GM12878 (cell line): ENCODE data around the gene TBATA. TPM values are rescaled to one million over a fixed set of nuclear protein-coding genes. Genes with fewer than 3 reads are reported as not detected.

Experiments
- ATAC-seq: fragments of 200-7000 bp; cut with Tn5 transposase; 3 replicates; pipeline ENCODE4 v1.9.1; 2020; ENCODE audit warnings: mild to moderate bottlenecking, moderate library complexity
- BruUV-seq: library from RNA; stranded (reverse); fragments of 400-500 nt; replicated peaks from 2 replicates; lab custom pipeline; 2021; lab: Mats Ljungman, UMichigan
- CTCF ChIA-PET: fragments of 300-600 bp; sonication (Branson Sonifier 250); formaldehyde crosslinking; extraction: SDS; loops from one replicate; lab custom pipeline; 2021; ENCODE audit warnings: inconsistent platforms; lab: Yijun Ruan, JAX
- POLR2A ChIA-PET: fragments of 350-600 bp; formaldehyde crosslinking; extraction: SDS; loops from one replicate; lab custom pipeline; 2021; ENCODE audit warnings: inconsistent platforms; lab: Charles Lee
- RAD21 ChIA-PET: fragments of 300-600 bp; sonication (Branson Sonifier 250); formaldehyde crosslinking; loops from one replicate; lab custom pipeline; 2023; ENCODE audit warnings: antibody characterized with exemption; ENCODE audit not compliant: unreplicated experiment; lab: Charles Lee
- SMC1A ChIA-PET: fragments of 300-600 bp; sonication (Branson Sonifier 250); formaldehyde crosslinking; loops from one replicate; lab custom pipeline; 2023; ENCODE audit not compliant: unreplicated experiment, uncharacterized antibody; lab: Charles Lee
- DNase-seq: peaks from one replicate; pipeline ENCODE4 v3.0.0-alpha.2; 2011; ENCODE audit warnings: low read depth, low spot score
- FAIRE-seq: peaks from 3 replicates; lab custom pipeline; 2011; peaks lifted over from hg19 to GRCh38; lab: Jason Lieb, UNC
- H2AFZ ChIP-seq: 2 replicates; pipeline ENCODE4 v1.6.0; 2011; ENCODE audit warnings: low read depth, low read length, control low read depth; ENCODE audit not compliant: control insufficient read depth
- H3K27ac ChIP-seq: 2 replicates; pipeline ENCODE4 v1.5.1; 2011; ENCODE audit warnings: control low read depth; ENCODE audit not compliant: control insufficient read depth, insufficient read depth
- H3K27me3 ChIP-seq, 2 experiments: replicated peaks in 1 of 2; 2 replicates each; pipeline versions ENCODE4 v1.6.0 to v1.6.1; 2011; ENCODE audit warnings: low read length in 1 of 2; ENCODE audit not compliant: control insufficient read depth in 2 of 2, insufficient read depth in 2 of 2
- H3K36me3 ChIP-seq, 2 experiments: 2 replicates each; pipeline ENCODE4 v1.5.1; 2011; ENCODE audit warnings: low read length in 1 of 2; ENCODE audit not compliant: control insufficient read depth in 2 of 2, insufficient read depth in 2 of 2
- H3K4me1 ChIP-seq: 2 replicates; pipeline ENCODE4 v1.6.1; 2011; ENCODE audit warnings: mild to moderate bottlenecking, low read length, moderate library complexity, mixed read lengths; ENCODE audit not compliant: control insufficient read depth, insufficient read depth
- H3K4me2 ChIP-seq: 2 replicates; pipeline ENCODE4 v1.6.0; 2011; ENCODE audit warnings: control low read depth; ENCODE audit not compliant: control insufficient read depth, insufficient read depth
- H3K4me3 ChIP-seq: fragments of 200-600 bp; sonication (generic); 2 replicates; pipeline ENCODE4 v1.5.1; 2016
- H3K79me2 ChIP-seq: 2 replicates; pipeline ENCODE4 v1.6.0; 2011; ENCODE audit warnings: low read length; ENCODE audit not compliant: control insufficient read depth, insufficient read depth
- H3K9ac ChIP-seq: 2 replicates; pipeline ENCODE4 v1.8.0; 2011; ENCODE audit warnings: low read length, control low read depth, mixed read lengths; ENCODE audit not compliant: control insufficient read depth, insufficient read depth
- H3K9me3 ChIP-seq: replicated peaks from 3 replicates; pipeline ENCODE4 v1.5.1; 2011; ENCODE audit warnings: mild to moderate bottlenecking, low read length; ENCODE audit not compliant: control insufficient read depth, insufficient read depth
- H4K20me1 ChIP-seq: 2 replicates; pipeline ENCODE4 v1.6.0; 2011; ENCODE audit not compliant: control insufficient read depth, insufficient read depth
- BHLHE40 ChIP-seq, 2 experiments: fragments of 450-650 bp in 1 of 2; IDR thresholded peaks; 2 replicates each; pipeline ENCODE4 v1.6.1; 2011 to 2017; ENCODE audit warnings: low read depth in 2 of 2, borderline replicate concordance in 1 of 2, improper control_type of control experiment in 1 of 2, low read length in 1 of 2, mild to moderate bottlenecking in 1 of 2
- CHD4 ChIP-seq: fragments of 200-600 bp; sonication (generic); IDR thresholded peaks from 2 replicates; pipeline ENCODE4 v1.6.1; 2016; ENCODE audit warnings: mild to moderate bottlenecking
- GATAD2B ChIP-seq: fragments of 450-650 bp; conservative IDR thresholded peaks from 2 replicates; pipeline ENCODE4 v1.6.1; 2017; ENCODE audit warnings: low read depth, mild to moderate bottlenecking, moderate library complexity
- MAX ChIP-seq: IDR thresholded peaks from 2 replicates; pipeline ENCODE4 v1.6.1; 2012; ENCODE audit warnings: low read depth, low read length, improper control_type of control experiment
- NFIC ChIP-seq: IDR thresholded peaks from 2 replicates; pipeline ENCODE4 v1.6.1; 2012; ENCODE audit warnings: low read depth, mild to moderate bottlenecking, inconsistent platforms, low read length, moderate library complexity
- NFYA ChIP-seq: IDR thresholded peaks from 2 replicates; pipeline ENCODE4 v1.6.1; 2011; ENCODE audit warnings: low read depth, mild to moderate bottlenecking, low read length, improper control_type of control experiment, borderline replicate concordance
- WGBS: methylation state at CpG from one replicate; pipeline ENCODE4 v1.1.6; 2016; ENCODE audit warnings: low lambda C conversion rate; ENCODE audit not compliant: insufficient replicate concordance, insufficient coverage; ENCODE audit errors: missing lambda C conversion rate; 5-methylcytosine and 5-hydroxymethylcytosine counted together
- in situ Hi-C: fragments of 300-500 bp; cut with MboI; formaldehyde crosslinking; loops from 9 replicates; pipeline ENCODE4 v1.14.3; 2018; ENCODE audit warnings: mixed read lengths
- intact Hi-C: fragments of 100-400 bp; cut with micrococcal nuclease; formaldehyde crosslinking; loops from one replicate; pipeline ENCODE4 v1.14.2; 2022; ENCODE audit not compliant: unreplicated experiment
- polyA plus RNA-seq, 11 experiments: library from polyadenylated mRNA; depleted of rRNA in 4 of 11; unstranded in 6 of 11; stranded (reverse) in 5 of 11; fragments of >200 nt; fragmentation: Nextera tagmentation in 4 of 11; fragmentation: Illumina TruSeq in 1 of 11; extraction: Ambion mirVana in 4 of 11; extraction: Trizol in 1 of 11; gene quantifications; 1 replicate in 1 of 11; 2 replicates in 10 of 11; pipeline versions ENCODE4 v1.2.1 to v1.2.3, GENCODE V29; 2011 to 2016; ENCODE audit warnings: inconsistent platforms in 2 of 11, missing spikeins in 2 of 11, low read depth in 1 of 11
- total RNA-seq, 4 experiments: library from RNA; depleted of rRNA in 3 of 4; stranded (reverse); fragments of >200 nt in 3 of 4; fragmentation: Illumina TruSeq in 1 of 4; extraction: Trizol in 1 of 4; gene quantifications; 2 replicates each; pipeline versions ENCODE4 v1.2.1 to v1.2.3, GENCODE V29; 2013 to 2021
- TF ChIP-seq, protein P1 (sequence below): IDR thresholded peaks from 2 replicates; pipeline ENCODE4 v1.6.1; 2011; ENCODE audit warnings: borderline replicate concordance, low read depth, mild to moderate bottlenecking, moderate library complexity, low read length; ENCODE audit not compliant: insufficient read depth, poor library complexity, severe bottlenecking
- TF ChIP-seq, protein P2 (sequence below): fragments of 450-650 bp; formaldehyde crosslinking; IDR thresholded peaks from 2 replicates; pipeline ENCODE4 v1.5.0; 2022; ENCODE audit warnings: mild to moderate bottlenecking, missing genetic modification characterization

TBATA gene
- total and polyA plus RNA-seq, 10 of the 15 experiments (the other 5 are each of a cell fraction or from before 2014, with no cell fraction given): not detected

GRCh38 chr10:70784016-70784415, 1.2 kb downstream of the TBATA start:
- no peaks in the 10 kb centered on the region for H3K4me1 ChIP-seq
- no peaks in the 10 kb centered on the region for H3K36me3 ChIP-seq
- FAIRE-seq (no peak), DNase-seq (no peak), ATAC-seq (no peak)
- H3K27ac ChIP-seq: no peak overlapping the region
- no peaks in the 10 kb centered on the region for H4K20me1 ChIP-seq
- ChIA-PET CTCF (no interaction called here), RAD21 (no interaction called here), POLR2A (no interaction called here), SMC1A (no interaction called here)
- no peak overlapping the region for H3K4me2 ChIP-seq
- in situ Hi-C loops: no loop called here
- no peaks in the 10 kb centered on the region for H3K79me2 ChIP-seq
- TF ChIP-seq GATAD2B: no peak
- no peak overlapping the region for H3K4me3 ChIP-seq
- no peaks in the 10 kb centered on the region for H3K9me3 ChIP-seq
- H2AFZ ChIP-seq: no peak overlapping the region
- intact Hi-C loops: no loop called here
- H3K9ac ChIP-seq: no peak overlapping the region
- H3K27me3 ChIP-seq: no peaks in the 10 kb centered on the region; a peak in 2 of 4 replicates
- BruUV-seq: no TSS peak
- 39% methylated on average over 5 of the region's 5 CpGs for WGBS

DNA sequence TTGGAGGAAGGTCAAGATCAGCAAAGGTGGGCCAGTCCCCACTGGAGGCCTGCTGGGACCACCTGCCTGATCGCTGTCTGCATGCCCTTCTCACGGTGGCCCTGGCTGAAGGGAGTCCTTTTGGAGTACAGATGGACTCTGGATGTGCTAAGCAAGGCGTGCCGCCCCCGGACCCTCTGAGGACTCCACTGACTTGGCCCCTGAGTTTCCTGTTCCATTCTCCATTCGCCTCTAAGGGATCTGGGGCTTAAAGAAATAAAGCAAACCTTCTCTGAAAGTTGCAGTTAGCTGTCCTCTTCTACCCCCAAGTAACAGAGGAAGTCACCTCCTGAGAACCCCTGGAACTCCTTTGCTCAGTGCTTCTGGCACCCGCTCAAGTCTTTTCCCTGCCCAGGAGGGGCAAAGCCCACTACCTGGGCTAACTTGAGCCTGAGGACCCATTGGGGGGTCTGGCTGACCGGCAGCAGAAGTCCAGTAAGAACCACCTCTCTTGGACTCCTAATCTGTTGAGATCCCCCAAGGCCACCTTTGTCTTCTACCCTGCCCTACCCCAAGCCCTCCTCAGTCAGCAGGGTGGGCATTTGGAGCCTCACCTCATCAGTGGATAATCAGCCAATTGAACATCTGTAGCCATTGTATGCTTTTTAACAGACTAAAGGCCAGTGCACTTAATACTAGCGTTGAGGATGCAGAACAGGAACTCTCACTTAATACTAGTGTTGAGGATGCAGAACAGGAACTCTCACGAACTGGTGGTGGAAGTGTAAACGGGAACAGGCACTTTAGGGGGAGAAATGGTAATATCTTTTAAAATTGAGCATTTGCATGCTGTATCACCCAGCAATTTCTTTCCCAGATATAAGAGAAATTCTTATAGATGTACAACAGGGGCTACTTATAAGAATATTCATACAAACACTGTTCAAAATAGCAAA, 2.2 kb downstream of the TBATA start:
- in situ Hi-C loops (no loop called here), intact Hi-C loops (no loop called here)
- BruUV-seq: no TSS peak
- Histone ChIP-seq H3K4me1 (no peaks in the 10 kb centered on the region), H3K27me3 (no peaks in the 10 kb centered on the region; a peak in 2 of 4 replicates), H3K79me2 (no peaks in the 10 kb centered on the region), H2AFZ (no peak overlapping the region), H4K20me1 (no peaks in the 10 kb centered on the region), H3K9me3 (no peaks in the 10 kb centered on the region), H3K4me2 (no peak overlapping the region), H3K4me3 (no peak overlapping the region), H3K9ac (no peak overlapping the region), H3K27ac (no peak overlapping the region), H3K36me3 (no peaks in the 10 kb centered on the region)
- RAD21 ChIA-PET: no interaction called here
- POLR2A ChIA-PET: no interaction called here
- SMC1A ChIA-PET: no interaction called here
- ATAC-seq (no peak), FAIRE-seq (no peak), DNase-seq (no peak)
- WGBS: 34% methylated on average over 11 of the region's 11 CpGs
- CTCF ChIA-PET: interaction anchor here (1.2 kb wide), 1 partner anchor 322 kb away, joined by 5 read pairs; no protein-coding TSS in a partner anchor
- TF ChIP-seq NFIC (no peak), NFYA (no peak), CHD4 (no peak), MAX (no peak), BHLHE40 (IDR thresholded peaks at IDR 0.05; ENCODE audit: borderline replicate concordance in 1 of 2, low read depth in 2 of 2, low read length in 1 of 2) (no peak), GATAD2B (no peak)
- TF ChIP-seq, protein P1, sequence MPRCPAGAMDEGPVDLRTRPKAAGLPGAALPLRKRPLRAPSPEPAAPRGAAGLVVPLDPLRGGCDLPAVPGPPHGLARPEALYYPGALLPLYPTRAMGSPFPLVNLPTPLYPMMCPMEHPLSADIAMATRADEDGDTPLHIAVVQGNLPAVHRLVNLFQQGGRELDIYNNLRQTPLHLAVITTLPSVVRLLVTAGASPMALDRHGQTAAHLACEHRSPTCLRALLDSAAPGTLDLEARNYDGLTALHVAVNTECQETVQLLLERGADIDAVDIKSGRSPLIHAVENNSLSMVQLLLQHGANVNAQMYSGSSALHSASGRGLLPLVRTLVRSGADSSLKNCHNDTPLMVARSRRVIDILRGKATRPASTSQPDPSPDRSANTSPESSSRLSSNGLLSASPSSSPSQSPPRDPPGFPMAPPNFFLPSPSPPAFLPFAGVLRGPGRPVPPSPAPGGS: no peak
- TF ChIP-seq, protein P2, sequence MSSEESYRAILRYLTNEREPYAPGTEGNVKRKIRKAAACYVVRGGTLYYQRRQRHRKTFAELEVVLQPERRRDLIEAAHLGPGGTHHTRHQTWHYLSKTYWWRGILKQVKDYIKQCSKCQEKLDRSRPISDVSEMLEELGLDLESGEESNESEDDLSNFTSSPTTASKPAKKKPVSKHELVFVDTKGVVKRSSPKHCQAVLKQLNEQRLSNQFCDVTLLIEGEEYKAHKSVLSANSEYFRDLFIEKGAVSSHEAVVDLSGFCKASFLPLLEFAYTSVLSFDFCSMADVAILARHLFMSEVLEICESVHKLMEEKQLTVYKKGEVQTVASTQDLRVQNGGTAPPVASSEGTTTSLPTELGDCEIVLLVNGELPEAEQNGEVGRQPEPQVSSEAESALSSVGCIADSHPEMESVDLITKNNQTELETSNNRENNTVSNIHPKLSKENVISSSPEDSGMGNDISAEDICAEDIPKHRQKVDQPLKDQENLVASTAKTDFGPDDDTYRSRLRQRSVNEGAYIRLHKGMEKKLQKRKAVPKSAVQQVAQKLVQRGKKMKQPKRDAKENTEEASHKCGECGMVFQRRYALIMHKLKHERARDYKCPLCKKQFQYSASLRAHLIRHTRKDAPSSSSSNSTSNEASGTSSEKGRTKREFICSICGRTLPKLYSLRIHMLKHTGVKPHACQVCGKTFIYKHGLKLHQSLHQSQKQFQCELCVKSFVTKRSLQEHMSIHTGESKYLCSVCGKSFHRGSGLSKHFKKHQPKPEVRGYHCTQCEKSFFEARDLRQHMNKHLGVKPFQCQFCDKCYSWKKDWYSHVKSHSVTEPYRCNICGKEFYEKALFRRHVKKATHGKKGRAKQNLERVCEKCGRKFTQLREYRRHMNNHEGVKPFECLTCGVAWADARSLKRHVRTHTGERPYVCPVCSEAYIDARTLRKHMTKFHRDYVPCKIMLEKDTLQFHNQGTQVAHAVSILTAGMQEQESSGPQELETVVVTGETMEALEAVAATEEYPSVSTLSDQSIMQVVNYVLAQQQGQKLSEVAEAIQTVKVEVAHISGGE: no peak
